ENCODE data around the gene KRTAP1-3. TPM values are rescaled to one million over a fixed set of nuclear protein-coding genes. Genes with fewer than 3 reads are reported as not detected.
"Not testable (repeated sequence)": the region's sequence is repeated elsewhere in the genome, so short reads cannot be mapped to it uniquely, and the experiment has no call there.

The KRTAP1-3 gene
- total RNA-seq, 2 donors from 2014 or later: not detected

DNA sequence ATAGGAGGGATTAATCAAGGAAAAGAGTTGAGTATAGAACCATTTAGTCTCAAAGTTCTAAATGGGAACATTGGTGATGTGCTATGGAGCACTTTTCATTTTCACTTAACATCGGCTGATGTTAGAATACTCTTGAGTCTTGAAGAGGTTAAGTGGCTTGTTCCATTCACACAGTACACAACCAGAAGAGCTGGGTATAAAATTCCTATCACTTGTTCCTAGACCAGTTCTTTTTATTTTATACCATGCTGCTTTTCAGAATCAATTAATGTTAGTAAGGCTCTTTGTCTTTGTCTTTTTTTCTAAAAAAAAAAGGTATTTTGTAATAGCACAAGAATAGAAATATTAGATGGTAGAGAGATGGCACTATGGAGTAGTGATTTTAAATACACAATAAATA, 8.3 kb upstream of the KRTAP1-3 start:
- H3K27me3 Mint-ChIP-seq (ENCODE audit: low read depth): peaks cover 27% of the 10 kb centered on the region
- ATAC-seq (replicated peaks in 1 of 2) (no peak), DNase-seq (no peak)
- no peaks in the 10 kb centered on the region for H3K4me1 Mint-ChIP-seq (ENCODE audit: low read depth)
- H3K9me3 Mint-ChIP-seq: peaks cover 4 to 5% of the 10 kb centered on the region in 2 donors
- no peak overlapping the region for H3K27ac Mint-ChIP-seq
- no peak overlapping the region for H3K4me3 Mint-ChIP-seq
- H3K36me3 Mint-ChIP-seq (ENCODE audit: insufficient read depth in 2 of 2): peaks cover 0 to 2% of the 10 kb centered on the region in 2 donors

DNA sequence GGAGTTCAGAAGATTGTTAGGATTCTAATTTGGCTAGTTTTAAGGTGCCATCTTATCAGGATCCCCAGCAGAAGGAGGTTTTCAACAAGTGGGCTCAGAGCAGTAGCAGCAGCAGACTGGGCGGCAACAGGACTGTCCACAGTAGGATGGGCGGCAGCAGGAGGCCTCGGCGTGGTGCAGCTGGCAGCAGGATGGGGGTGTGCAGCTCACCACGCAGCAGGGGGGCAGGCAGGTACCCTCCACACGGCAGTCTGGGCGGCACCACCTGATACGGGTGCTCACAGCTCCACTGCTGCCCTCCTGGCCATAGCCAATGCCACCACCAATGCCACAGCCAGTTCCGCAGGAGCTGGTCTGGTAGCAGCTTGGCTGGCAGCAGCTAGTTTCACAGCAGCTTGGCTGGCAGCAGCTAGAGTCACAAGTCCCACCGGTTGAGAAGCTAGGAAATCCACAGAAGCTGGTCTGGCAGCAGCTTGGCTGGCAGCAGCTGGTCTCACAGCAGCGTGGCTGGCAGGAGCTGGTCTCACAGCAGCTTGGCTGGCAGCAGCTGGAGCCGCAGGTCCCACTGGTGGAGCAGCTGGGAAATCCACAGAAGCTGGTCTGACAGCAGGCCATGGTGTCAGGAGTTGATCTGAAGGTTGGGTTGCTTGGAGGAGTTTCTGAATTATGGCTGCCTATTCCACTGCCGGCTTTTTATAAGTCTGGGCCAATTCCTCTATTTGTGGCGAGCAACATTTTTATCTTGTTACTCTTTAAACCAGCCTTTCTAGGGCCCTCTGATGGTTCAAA, 6.3 kb upstream of the KRTAP1-3 start, which contains the start of gene KRTAP1-1:
KRTAP1-1 (minus strand) TSS at position 668 of the 789 bp plus-strand sequence; CDS start at position 615, 53 bp downstream.
- H3K4me1 Mint-ChIP-seq (ENCODE audit: low read depth); ATAC-seq (replicated peaks in 1 of 2); H3K4me3 Mint-ChIP-seq; DNase-seq; H3K36me3 Mint-ChIP-seq (ENCODE audit: insufficient read depth in 2 of 2); H3K27ac Mint-ChIP-seq; H3K9me3 Mint-ChIP-seq: not testable (repeated sequence)
- H3K27me3 Mint-ChIP-seq (ENCODE audit: low read depth): peaks cover 13% of the 10 kb centered on the region

DNA sequence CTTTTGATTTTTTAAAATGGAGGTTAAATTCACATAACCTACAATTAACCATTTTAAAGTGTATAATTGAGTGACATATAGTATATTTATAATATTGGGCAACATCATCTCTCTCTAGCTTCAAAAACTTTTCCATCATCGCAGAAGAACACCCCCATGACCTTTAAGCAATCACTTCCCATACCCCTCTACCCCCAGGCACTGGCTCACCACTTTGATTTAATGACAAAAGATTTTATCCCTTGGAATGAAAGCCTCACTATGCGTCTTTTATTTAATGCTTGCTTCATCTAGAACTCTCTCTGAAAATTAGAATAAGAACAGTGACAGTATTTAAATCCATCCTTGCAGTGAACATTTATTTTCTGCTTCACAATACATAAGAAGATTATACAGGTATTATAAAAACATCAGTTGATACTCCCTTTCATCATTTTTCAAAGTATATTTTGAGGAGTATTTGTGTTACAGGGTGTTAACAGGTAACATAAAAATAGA, 3.2 kb upstream of the KRTAP1-3 start:
- Mint-ChIP-seq H3K4me1 (ENCODE audit: low read depth) (no peaks in the 10 kb centered on the region), H3K36me3 (ENCODE audit: insufficient read depth in 2 of 2) (no peaks in the 10 kb centered on the region), H3K4me3 (no peak overlapping the region), H3K9me3 (no peaks in the 10 kb centered on the region), H3K27ac (no peak overlapping the region), H3K27me3 (ENCODE audit: low read depth) (peaks cover 6% of the 10 kb centered on the region)
- ATAC-seq (replicated peaks in 1 of 2) (no peak), DNase-seq (no peak)

DNA sequence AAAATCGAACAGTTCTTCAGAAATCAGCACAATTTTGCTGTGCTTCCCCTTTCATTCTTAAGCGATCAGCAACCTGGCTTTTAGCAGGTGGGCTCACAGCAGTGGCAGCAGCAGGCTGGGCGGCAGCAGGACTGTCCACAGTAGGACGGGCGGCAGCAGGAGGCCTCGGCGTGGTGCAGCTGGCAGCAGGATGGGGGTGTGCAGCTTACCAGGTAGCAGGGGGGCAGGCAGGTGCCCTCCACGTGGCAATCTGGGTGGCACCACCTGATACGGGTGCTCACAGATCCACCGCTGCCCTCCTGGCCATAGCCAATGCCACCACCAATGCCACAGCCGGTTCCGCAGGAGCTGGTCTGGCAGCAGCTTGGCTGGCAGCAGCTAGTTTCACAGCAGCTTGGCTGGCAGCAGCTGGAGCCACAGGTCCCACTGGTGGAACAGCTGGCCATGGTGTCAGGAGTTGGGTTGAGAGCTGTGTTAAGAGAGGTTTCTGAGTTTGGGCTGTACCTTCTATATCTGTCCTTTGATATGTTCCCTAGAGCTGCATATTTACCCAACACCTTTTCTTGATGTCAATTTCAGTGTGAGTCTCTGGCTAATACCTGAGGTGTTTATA, 4.9 kb downstream of the KRTAP1-3 start, which contains the start of gene KRTAP1-4:
KRTAP1-4 (minus strand) TSS at position 563 of the 613 bp plus-strand sequence; CDS start at position 446, 117 bp downstream.
- Mint-ChIP-seq H3K27me3 (ENCODE audit: low read depth) (peaks cover 6% of the 10 kb centered on the region), H3K9me3 (no peaks in the 10 kb centered on the region), H3K4me3 (no peak within 1 kb of the TSS), H3K36me3 (ENCODE audit: insufficient read depth in 2 of 2) (no peaks in the 10 kb centered on the region), H3K27ac (no peak within 1 kb of the TSS), H3K4me1 (ENCODE audit: low read depth) (no peaks in the 10 kb centered on the region)
- ATAC-seq (replicated peaks in 1 of 2): no peak
- no peak for DNase-seq

DNA sequence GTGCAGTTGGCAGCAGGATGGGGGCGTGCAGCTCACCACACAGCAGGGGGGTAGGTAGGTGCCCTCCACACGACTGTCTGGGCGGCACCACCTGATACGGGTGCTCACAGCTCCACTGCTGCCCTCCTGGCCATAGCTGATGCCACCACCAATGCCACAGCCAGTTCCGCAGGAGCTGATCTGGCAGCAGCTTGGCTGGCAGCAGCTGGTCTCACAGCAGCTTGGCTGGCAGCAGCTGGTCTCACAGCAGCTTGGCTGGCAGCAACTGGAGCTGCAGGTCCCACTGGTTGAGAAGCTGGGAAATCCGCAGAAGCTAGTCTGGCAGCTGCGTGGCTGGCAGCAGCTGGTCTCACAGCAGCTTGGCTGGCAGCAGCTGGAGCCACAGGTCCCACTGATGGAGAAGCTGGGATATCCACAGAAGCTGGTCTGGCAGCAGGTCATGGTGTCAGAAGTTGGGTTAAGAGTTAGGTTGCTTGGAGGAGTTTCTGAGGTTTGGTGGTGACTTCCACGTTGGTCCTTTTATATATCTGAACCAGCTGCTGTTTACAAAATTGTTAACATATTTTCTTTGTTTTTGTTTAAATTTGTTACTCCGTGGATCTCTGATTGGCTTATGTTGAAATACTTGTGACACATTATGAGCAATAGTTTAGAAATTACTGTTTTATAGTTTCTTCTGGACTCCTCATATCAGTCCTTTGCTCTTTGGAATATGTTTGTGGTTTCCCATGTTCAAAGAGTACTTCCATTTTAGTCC, 7.8 kb downstream of the KRTAP1-3 start, which contains the start of gene KRTAP1-5:
KRTAP1-5 (minus strand) TSS at position 494 of the 757 bp plus-strand sequence; CDS start at position 441, 53 bp downstream.
- H3K4me3 Mint-ChIP-seq: no peak within 1 kb of the TSS
- no peaks in the 10 kb centered on the region for H3K36me3 Mint-ChIP-seq (ENCODE audit: insufficient read depth in 2 of 2)
- no peak for DNase-seq
- no peak for ATAC-seq (replicated peaks in 1 of 2)
- no peak within 1 kb of the TSS for H3K27ac Mint-ChIP-seq
- H3K4me1 Mint-ChIP-seq (ENCODE audit: low read depth): no peaks in the 10 kb centered on the region
- peaks cover 13% of the 10 kb centered on the region for H3K27me3 Mint-ChIP-seq (ENCODE audit: low read depth)
- H3K9me3 Mint-ChIP-seq: no peaks in the 10 kb centered on the region

DNA sequence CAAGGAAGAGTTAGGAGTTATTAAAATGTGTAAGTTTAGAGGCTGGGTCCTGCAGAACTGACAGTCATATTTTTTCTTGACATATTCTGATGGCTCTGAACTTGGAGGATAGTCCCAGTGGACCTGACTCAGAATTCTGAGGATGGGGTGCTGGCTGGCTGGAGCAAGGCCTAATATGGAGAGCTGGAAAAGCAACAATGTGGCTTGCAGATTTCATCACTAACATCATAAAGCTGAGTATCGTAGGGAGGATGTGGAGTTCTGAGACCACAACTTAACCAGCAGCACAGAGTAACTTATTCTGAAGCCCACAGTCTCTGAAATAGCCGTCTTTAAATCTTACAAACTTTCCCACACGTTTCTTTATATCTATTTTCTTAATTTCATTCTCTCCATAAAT, 10.0 kb downstream of the KRTAP1-3 start:
- DNase-seq (no peak), ATAC-seq (replicated peaks in 1 of 2) (no peak)
- peaks cover 13% of the 10 kb centered on the region for H3K27me3 Mint-ChIP-seq (ENCODE audit: low read depth)
- H3K27ac Mint-ChIP-seq: no peak overlapping the region
- no peaks in the 10 kb centered on the region for H3K4me1 Mint-ChIP-seq (ENCODE audit: low read depth)
- no peaks in the 10 kb centered on the region for H3K36me3 Mint-ChIP-seq (ENCODE audit: insufficient read depth in 2 of 2)
- H3K4me3 Mint-ChIP-seq: no peak overlapping the region
- no peaks in the 10 kb centered on the region for H3K9me3 Mint-ChIP-seq

DNA sequence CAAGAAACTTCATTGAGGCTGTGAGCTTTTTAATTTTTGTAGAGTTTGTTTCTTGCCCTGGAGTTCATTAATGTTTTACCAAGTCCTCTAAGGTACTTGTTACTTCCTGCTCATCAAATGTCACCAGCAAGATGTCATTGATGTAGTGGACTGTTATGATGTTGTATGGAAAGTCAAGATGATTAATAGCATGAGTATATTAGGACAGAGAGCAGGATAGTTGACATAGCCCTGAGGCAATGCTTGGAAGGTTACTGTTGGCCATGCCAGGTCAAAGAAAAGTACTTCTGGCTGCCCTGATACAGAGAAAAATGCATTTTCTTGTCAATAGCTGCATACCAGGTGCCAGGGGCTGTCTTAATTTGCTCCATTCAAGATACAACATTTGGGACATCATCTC, 14.3 kb downstream of the KRTAP1-3 start:
- DNase-seq (no peak), ATAC-seq (replicated peaks in 1 of 2) (no peak)
- H3K36me3 Mint-ChIP-seq (ENCODE audit: insufficient read depth in 2 of 2): no peaks in the 10 kb centered on the region
- no peak overlapping the region for H3K27ac Mint-ChIP-seq
- H3K4me1 Mint-ChIP-seq (ENCODE audit: low read depth): no peaks in the 10 kb centered on the region
- no peaks in the 10 kb centered on the region for H3K9me3 Mint-ChIP-seq
- H3K27me3 Mint-ChIP-seq (ENCODE audit: low read depth): peaks cover 14% of the 10 kb centered on the region
- H3K4me3 Mint-ChIP-seq: no peak overlapping the region

DNA sequence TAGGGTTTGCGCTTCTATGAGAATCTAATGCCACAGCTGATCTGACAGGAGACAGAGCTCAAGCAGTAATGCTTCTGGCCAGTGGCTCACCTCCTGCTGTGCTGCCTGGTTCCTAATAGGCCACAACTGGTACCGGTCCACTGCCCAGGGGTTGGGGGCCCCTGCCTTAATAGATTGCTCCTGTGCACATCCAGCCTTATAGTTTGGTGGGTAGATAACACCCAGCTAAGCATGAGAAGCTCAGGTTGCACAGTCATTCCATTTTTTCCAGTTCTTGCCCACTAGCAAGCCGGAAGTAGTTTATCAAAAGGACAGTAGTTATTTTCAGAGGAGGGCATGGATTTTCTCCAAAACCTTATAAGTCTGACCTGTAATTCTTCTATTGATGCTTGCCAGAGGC, 15.3 kb downstream of the KRTAP1-3 start:
- no peak for DNase-seq
- Mint-ChIP-seq H3K4me3 (no peak overlapping the region), H3K27ac (no peak overlapping the region), H3K36me3 (ENCODE audit: insufficient read depth in 2 of 2) (no peaks in the 10 kb centered on the region), H3K4me1 (ENCODE audit: low read depth) (no peaks in the 10 kb centered on the region), H3K27me3 (ENCODE audit: low read depth) (peaks cover 14% of the 10 kb centered on the region), H3K9me3 (no peaks in the 10 kb centered on the region)
- ATAC-seq (replicated peaks in 1 of 2): no peak

DNA sequence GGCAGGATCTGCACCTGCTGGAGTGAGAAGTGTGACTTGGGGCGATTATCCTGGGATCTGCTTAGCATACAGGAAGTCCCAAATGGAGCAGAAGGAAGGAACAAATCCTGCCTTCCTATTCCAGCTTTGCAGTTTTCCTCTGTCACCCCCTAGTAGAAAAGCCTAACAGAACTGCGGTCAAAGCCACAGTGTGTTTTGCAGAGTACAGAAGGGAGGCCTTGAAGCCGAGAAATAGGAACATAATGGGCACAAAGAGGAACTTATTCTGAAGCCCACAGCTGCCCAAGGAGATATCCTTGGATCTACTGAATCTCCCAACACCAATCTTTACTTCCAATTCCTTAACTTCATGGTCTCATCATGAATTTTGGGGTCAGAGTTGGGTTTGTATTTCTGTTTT, 16.1 kb downstream of the KRTAP1-3 start:
- Mint-ChIP-seq H3K27me3 (ENCODE audit: low read depth) (peaks cover 14% of the 10 kb centered on the region), H3K4me3 (no peak overlapping the region), H3K36me3 (ENCODE audit: insufficient read depth in 2 of 2) (no peaks in the 10 kb centered on the region), H3K27ac (no peak overlapping the region), H3K4me1 (ENCODE audit: low read depth) (no peaks in the 10 kb centered on the region), H3K9me3 (no peaks in the 10 kb centered on the region)
- ATAC-seq (replicated peaks in 1 of 2) (no peak), DNase-seq (no peak)

DNA sequence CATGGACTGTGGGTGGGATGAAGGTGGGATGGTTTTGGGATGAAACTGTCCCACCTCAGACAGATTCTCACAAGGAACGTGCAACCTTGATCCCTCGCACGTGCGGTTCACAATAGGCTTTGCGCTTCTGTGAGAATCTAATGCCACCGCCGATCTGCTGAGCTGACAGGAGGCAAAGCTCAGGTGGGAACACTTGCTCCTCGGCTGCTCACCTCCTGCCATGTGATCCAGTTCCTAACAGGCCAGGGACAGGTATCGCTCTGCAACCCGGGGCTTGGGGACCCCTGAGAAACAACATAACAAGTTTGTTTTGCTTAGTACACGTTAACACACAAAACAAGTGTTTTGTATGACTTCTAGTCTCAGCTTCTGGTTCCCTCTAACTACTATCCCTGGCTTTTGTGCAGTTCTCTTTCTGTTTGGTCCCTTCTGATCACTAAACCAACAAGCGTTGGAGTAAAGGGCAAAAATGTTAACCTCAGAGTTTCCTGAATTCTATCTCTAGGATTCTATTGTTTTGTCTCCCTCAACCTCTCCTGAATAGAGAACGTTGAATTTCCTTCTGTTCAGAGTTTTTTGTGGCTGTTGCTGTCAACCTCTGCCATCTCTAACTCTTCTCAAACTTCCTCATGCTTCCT, 18.0 kb downstream of the KRTAP1-3 start:
- Mint-ChIP-seq H3K4me1 (ENCODE audit: low read depth) (no peaks in the 10 kb centered on the region), H3K27ac (no peak overlapping the region), H3K27me3 (ENCODE audit: low read depth) (peaks cover 7% of the 10 kb centered on the region), H3K4me3 (no peak overlapping the region), H3K9me3 (no peaks in the 10 kb centered on the region), H3K36me3 (ENCODE audit: insufficient read depth in 2 of 2) (no peaks in the 10 kb centered on the region)
- ATAC-seq (replicated peaks in 1 of 2): no peak
- DNase-seq: no peak

DNA sequence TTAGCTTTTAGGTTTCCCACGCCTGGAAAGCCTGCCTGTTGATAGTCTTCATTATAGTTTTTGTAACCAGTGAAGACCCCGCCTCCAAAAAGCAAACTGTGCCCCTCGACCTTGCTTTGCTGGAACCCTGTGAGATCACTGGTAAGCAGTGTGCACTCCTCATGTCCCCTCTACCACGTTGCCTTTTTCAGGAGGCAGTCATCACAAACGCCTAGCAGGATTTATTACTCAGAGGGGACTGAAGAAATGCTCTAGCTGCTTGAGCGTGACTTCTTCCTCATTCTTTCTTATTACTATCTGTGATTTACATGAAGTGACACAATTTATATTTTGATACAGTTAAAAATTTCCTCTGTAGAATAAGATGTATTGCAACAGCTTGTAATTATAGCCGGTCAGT, 19.2 kb downstream of the KRTAP1-3 start:
- no peak overlapping the region for H3K27ac Mint-ChIP-seq
- peaks cover 7% of the 10 kb centered on the region for H3K27me3 Mint-ChIP-seq (ENCODE audit: low read depth)
- H3K4me1 Mint-ChIP-seq (ENCODE audit: low read depth): no peaks in the 10 kb centered on the region
- ATAC-seq (replicated peaks in 1 of 2): no peak
- no peaks in the 10 kb centered on the region for H3K36me3 Mint-ChIP-seq (ENCODE audit: insufficient read depth in 2 of 2)
- DNase-seq: no peak
- no peaks in the 10 kb centered on the region for H3K9me3 Mint-ChIP-seq
- no peak overlapping the region for H3K4me3 Mint-ChIP-seq

DNA sequence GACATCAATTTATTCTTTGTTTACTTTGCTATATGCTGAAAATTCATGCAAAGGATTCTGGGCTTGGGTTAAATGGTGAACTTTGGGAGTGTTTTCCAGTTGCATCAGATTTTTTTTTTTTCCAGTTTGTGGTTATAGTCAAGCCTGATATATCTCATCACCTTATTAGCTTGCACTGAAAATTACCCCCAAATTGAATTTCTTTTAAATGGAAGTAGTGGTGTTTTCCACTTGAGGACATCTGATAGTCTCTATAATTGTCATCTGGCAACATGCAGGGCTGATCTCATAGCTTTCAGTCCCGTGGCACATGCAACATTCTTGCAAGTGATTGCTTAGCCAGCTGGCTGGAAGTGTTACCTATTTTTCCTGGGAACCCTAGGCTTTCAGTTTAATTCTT, 21.1 kb downstream of the KRTAP1-3 start:
- peaks cover 7% of the 10 kb centered on the region for H3K27me3 Mint-ChIP-seq (ENCODE audit: low read depth)
- no peak for DNase-seq
- no peaks in the 10 kb centered on the region for H3K4me1 Mint-ChIP-seq (ENCODE audit: low read depth)
- ATAC-seq (replicated peaks in 1 of 2): no peak
- no peak overlapping the region for H3K4me3 Mint-ChIP-seq
- H3K27ac Mint-ChIP-seq: no peak overlapping the region
- no peaks in the 10 kb centered on the region for H3K36me3 Mint-ChIP-seq (ENCODE audit: insufficient read depth in 2 of 2)
- H3K9me3 Mint-ChIP-seq: no peaks in the 10 kb centered on the region

Measured in activated T-cell treated with anti-CD3 and anti-CD28 coated beads, Interleukin-2, amount 50 U/mL, for 72 hours (primary cell).